Gastrocnemius medialis (tissue), 4 donors: Measurements from ENCODE around the gene CRYBG1.

Experiments
- POLR2A ChIP-seq, 2 donors: fragments of 450-650 bp; IDR thresholded peaks; one replicate each; pipeline ENCODE4 v1.6.1; 2017; ENCODE audit warnings: antibody characterized with exemption in 2 of 2, mild to moderate bottlenecking in 2 of 2, moderate library complexity in 2 of 2
- TF ChIP-seq, protein P1 (sequence below), 5 experiments: fragments of 450-650 bp in 3 of 5; fragments of 200-600 bp in 2 of 5; sonication (generic) in 2 of 5; IDR thresholded peaks in 4 of 5; conservative IDR thresholded peaks in 1 of 5; 1 replicate in 4 of 5; 2 replicates in 1 of 5; pipeline ENCODE4 v1.5.1; 2016 to 2019; ENCODE audit warnings: antibody characterized with exemption in 5 of 5, mild to moderate bottlenecking in 3 of 5, moderate library complexity in 3 of 5

GRCh38 chr6:106422534-106422933 lies 62.0 kb downstream of the CRYBG1 start:
- TF ChIP-seq, protein P1, sequence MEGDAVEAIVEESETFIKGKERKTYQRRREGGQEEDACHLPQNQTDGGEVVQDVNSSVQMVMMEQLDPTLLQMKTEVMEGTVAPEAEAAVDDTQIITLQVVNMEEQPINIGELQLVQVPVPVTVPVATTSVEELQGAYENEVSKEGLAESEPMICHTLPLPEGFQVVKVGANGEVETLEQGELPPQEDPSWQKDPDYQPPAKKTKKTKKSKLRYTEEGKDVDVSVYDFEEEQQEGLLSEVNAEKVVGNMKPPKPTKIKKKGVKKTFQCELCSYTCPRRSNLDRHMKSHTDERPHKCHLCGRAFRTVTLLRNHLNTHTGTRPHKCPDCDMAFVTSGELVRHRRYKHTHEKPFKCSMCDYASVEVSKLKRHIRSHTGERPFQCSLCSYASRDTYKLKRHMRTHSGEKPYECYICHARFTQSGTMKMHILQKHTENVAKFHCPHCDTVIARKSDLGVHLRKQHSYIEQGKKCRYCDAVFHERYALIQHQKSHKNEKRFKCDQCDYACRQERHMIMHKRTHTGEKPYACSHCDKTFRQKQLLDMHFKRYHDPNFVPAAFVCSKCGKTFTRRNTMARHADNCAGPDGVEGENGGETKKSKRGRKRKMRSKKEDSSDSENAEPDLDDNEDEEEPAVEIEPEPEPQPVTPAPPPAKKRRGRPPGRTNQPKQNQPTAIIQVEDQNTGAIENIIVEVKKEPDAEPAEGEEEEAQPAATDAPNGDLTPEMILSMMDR (IDR thresholded peaks at IDR 0.05 in 4 of 5, conservative IDR thresholded peaks at IDR 0.05 in 1 of 5): no peak
- TF ChIP-seq POLR2A (IDR thresholded peaks at IDR 0.05): no peak
